SK-N-SH (cell line): ENCODE data around the gene STARD5. TPM values are rescaled to one million over a fixed set of nuclear protein-coding genes. Genes with fewer than 3 reads are reported as not detected.

ENCODE experiments used
- CTCF ChIA-PET: fragments of 300-600, 350-600 bp; formaldehyde crosslinking; extraction: SDS; loops from one replicate; lab custom pipeline; 2021; lab: Yijun Ruan, JAX
- POLR2A ChIA-PET: fragments of 350-600 bp; sonication (Branson Sonifier 250); formaldehyde crosslinking; extraction: SDS; loops from one replicate; lab custom pipeline; 2020; ENCODE audit warnings: antibody characterized with exemption, inconsistent platforms; lab: Yijun Ruan, JAX
- DNase-seq: peaks from one replicate; pipeline ENCODE4 v3.0.0; 2012
- H2AFZ ChIP-seq: fragments of 200-600 bp; sonication (generic); 2 replicates; pipeline ENCODE4 v1.8.1; 2016; ENCODE audit warnings: antibody characterized with exemption, mild to moderate bottlenecking, low read depth
- H3F3A ChIP-seq: fragments of 200-600 bp; sonication (generic); replicated peaks from 2 replicates; pipeline ENCODE3; 2016; ENCODE audit warnings: antibody characterized with exemption, mild to moderate bottlenecking; ENCODE audit not compliant: insufficient read depth
- H3K27ac ChIP-seq, 2 experiments: fragments of 200-500 bp in 1 of 2; fragments of 200-600 bp in 1 of 2; sonication (Bioruptor generic) in 1 of 2; sonication (generic), shearing (Covaris generic) in 1 of 2; 2 replicates each; pipeline versions ENCODE4 v1.5.1 to v1.6.1; 2014 to 2016; ENCODE audit warnings: low read depth in 2 of 2, inconsistent platforms in 1 of 2, low read length in 1 of 2, mild to moderate bottlenecking in 1 of 2, mixed read lengths in 1 of 2
- H3K27me3 ChIP-seq: fragments of 200-600 bp; sonication (generic), shearing (Covaris generic); 2 replicates; pipeline ENCODE4 v1.6.1; 2016; ENCODE audit warnings: mixed run types; ENCODE audit not compliant: insufficient read depth
- H3K36me3 ChIP-seq, 2 experiments: fragments of 200-500 bp in 1 of 2; fragments of 200-600 bp in 1 of 2; sonication (Bioruptor generic) in 1 of 2; sonication (generic) in 1 of 2; replicated peaks in 1 of 2; 2 replicates each; pipeline versions ENCODE3 to v1.5.1; 2014 to 2016; ENCODE audit warnings: low read length in 1 of 2, mild to moderate bottlenecking in 1 of 2; ENCODE audit not compliant: insufficient read depth in 2 of 2, control insufficient read depth in 1 of 2
- H3K4me1 ChIP-seq, 2 experiments: fragments of 200-500 bp in 1 of 2; fragments of 200-600 bp in 1 of 2; sonication (Bioruptor generic) in 1 of 2; sonication (generic), shearing (Covaris generic) in 1 of 2; 2 replicates each; pipeline versions ENCODE4 v1.5.1 to v1.6.1; 2014 to 2016; ENCODE audit warnings: low read depth in 1 of 2, low read length in 1 of 2, mixed run types in 1 of 2; ENCODE audit not compliant: insufficient read depth in 2 of 2, control insufficient read depth in 1 of 2
- H3K4me2 ChIP-seq: fragments of 200-600 bp; sonication (generic), shearing (Covaris generic); 2 replicates; pipeline ENCODE4 v1.6.1; 2017; ENCODE audit warnings: mixed run types
- H3K4me3 ChIP-seq, 2 experiments: fragments of 200-500 bp in 1 of 2; fragments of 200-600 bp in 1 of 2; sonication (Bioruptor generic) in 1 of 2; sonication (generic), shearing (Covaris generic) in 1 of 2; 2 replicates each; pipeline versions ENCODE4 v1.5.1 to v1.8.1; 2014 to 2016; ENCODE audit warnings: low read depth in 2 of 2, inconsistent platforms in 1 of 2, low read length in 1 of 2, mild to moderate bottlenecking in 1 of 2, mixed read lengths in 1 of 2, moderate library complexity in 1 of 2
- H3K79me2 ChIP-seq: fragments of 200-600 bp; sonication (generic); 2 replicates; pipeline ENCODE4 v1.8.1; 2017; ENCODE audit warnings: mild to moderate bottlenecking; ENCODE audit not compliant: insufficient read depth
- H3K9ac ChIP-seq: fragments of 200-600 bp; sonication (generic); 2 replicates; pipeline ENCODE4 v1.6.1; 2017; ENCODE audit warnings: mixed run types
- H3K9me2 ChIP-seq: fragments of 200-600 bp; sonication (generic); 2 replicates; pipeline ENCODE4 v1.6.1; 2017; ENCODE audit warnings: mixed run types
- H3K9me3 ChIP-seq: fragments of 200-600 bp; sonication (generic); 2 replicates; pipeline ENCODE4 v1.6.1; 2017; ENCODE audit warnings: mixed run types, mild to moderate bottlenecking, moderate library complexity
- H4K20me1 ChIP-seq: fragments of 200-600 bp; sonication (generic); 2 replicates; pipeline ENCODE4 v1.6.1; 2017; ENCODE audit warnings: mild to moderate bottlenecking, mixed run types; ENCODE audit not compliant: insufficient read depth
- CHD2 ChIP-seq: fragments of 150-350 bp; IDR thresholded peaks from 2 replicates; pipeline ENCODE4 v1.6.1; 2018; ENCODE audit warnings: low read length; ENCODE audit not compliant: partially characterized antibody
- NFIC ChIP-seq: IDR thresholded peaks from 2 replicates; pipeline ENCODE4 v1.4.0; 2012; ENCODE audit warnings: borderline replicate concordance
- RAD21 ChIP-seq: IDR thresholded peaks from 2 replicates; pipeline ENCODE4 v1.6.1; 2012; ENCODE audit warnings: mild to moderate bottlenecking, low read length
- REST ChIP-seq: IDR thresholded peaks from 2 replicates; pipeline ENCODE4 v1.6.1; 2012; ENCODE audit warnings: mild to moderate bottlenecking, low read depth, low read length, moderate library complexity
- RFX5 ChIP-seq: IDR thresholded peaks from 2 replicates; pipeline ENCODE4 v1.6.1; 2012; ENCODE audit warnings: mild to moderate bottlenecking, improper control_type of control experiment, low read length
- TAF1 ChIP-seq: IDR thresholded peaks from 2 replicates; pipeline ENCODE4 v1.6.1; 2012; ENCODE audit warnings: low read depth, mild to moderate bottlenecking, low read length, moderate library complexity, borderline replicate concordance
- WGBS: methylation state at CpG from one replicate; pipeline ENCODE4 v1.1.6; 2017; ENCODE audit warnings: low lambda C conversion rate; 5-methylcytosine and 5-hydroxymethylcytosine counted together
- polyA plus RNA-seq, 3 experiments: library from polyadenylated mRNA; depleted of rRNA; stranded (reverse); fragments of >200 nt; gene quantifications; 2 replicates each; pipeline ENCODE4 v1.2.3, GENCODE V29; 2012
- TF ChIP-seq, protein P1 (sequence below): fragments of 200-600 bp; sonication (generic); IDR thresholded peaks from 2 replicates; pipeline ENCODE4 v1.6.1; 2017; ENCODE audit warnings: antibody characterized with exemption, mild to moderate bottlenecking, moderate library complexity
- TF ChIP-seq, protein P2 (sequence below): IDR thresholded peaks from 2 replicates; pipeline ENCODE4 v1.4.0; 2012; ENCODE audit warnings: low read depth, borderline replicate concordance
- TF ChIP-seq, protein P3 (sequence below): fragments of 150-350 bp; IDR thresholded peaks from 2 replicates; pipeline ENCODE4 v1.6.1; 2016; ENCODE audit warnings: mild to moderate bottlenecking, low read depth, low read length

The STARD5 gene
- polyA plus RNA-seq, 1 of the 3 experiments (the other 2 are of a cell fraction) = 1.6 TPM

DNA sequence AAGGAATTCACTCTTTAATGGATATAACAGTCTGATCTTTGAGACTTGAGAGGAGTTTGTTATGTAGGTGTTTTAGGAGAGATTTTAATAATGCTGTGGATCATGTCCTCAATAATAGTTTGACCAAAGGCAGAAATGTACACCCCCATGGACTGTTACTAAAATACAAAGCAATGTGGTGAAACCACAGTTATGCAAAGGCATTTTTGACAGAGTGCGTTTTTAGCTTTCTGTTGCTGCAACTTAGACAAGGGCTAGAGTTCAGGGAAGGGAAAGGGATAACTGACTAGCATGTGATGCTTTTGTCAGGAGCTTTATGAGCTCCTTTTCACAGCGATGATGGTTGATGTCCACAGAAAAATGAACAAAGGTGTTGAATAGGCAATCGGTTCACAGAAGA, 3.6 kb upstream of the STARD5 start (continued):
- no peak for TF ChIP-seq REST

- peak overlapping the region; percentile 24; the same call in 1 of the 2 replicates for H3K4me2 ChIP-seq
- no peak overlapping the region for H3K9ac ChIP-seq
- no peaks in the 10 kb centered on the region for H3K27me3 ChIP-seq
- peak overlapping the region in 1 of 2 experiments; percentile 53; a peak in 2 of 4 replicates for H3K27ac ChIP-seq
- H2AFZ ChIP-seq = no peak overlapping the region
- no peaks in the 10 kb centered on the region for H3K9me3 ChIP-seq
- TF ChIP-seq RFX5 (no peak), NFIC (no peak), CHD2 (no peak)
- TF ChIP-seq, protein P1, sequence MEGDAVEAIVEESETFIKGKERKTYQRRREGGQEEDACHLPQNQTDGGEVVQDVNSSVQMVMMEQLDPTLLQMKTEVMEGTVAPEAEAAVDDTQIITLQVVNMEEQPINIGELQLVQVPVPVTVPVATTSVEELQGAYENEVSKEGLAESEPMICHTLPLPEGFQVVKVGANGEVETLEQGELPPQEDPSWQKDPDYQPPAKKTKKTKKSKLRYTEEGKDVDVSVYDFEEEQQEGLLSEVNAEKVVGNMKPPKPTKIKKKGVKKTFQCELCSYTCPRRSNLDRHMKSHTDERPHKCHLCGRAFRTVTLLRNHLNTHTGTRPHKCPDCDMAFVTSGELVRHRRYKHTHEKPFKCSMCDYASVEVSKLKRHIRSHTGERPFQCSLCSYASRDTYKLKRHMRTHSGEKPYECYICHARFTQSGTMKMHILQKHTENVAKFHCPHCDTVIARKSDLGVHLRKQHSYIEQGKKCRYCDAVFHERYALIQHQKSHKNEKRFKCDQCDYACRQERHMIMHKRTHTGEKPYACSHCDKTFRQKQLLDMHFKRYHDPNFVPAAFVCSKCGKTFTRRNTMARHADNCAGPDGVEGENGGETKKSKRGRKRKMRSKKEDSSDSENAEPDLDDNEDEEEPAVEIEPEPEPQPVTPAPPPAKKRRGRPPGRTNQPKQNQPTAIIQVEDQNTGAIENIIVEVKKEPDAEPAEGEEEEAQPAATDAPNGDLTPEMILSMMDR = no peak
- peaks cover 4 to 5% of the 10 kb centered on the region in 2 experiments; a peak in 2 of 4 replicates for H3K4me1 ChIP-seq
- H3K79me2 ChIP-seq = no peaks in the 10 kb centered on the region
- no peaks in the 10 kb centered on the region for H3K36me3 ChIP-seq
- POLR2A ChIA-PET = no interaction called here
- H3F3A ChIP-seq = peaks cover 14% of the 10 kb centered on the region
- no peak overlapping the region for H3K4me3 ChIP-seq
- 85% methylated on average over 7 of the region's 7 CpGs for WGBS
- DNase-seq = no peak
- no peaks in the 10 kb centered on the region for H4K20me1 ChIP-seq
- H3K9me2 ChIP-seq = no peaks in the 10 kb centered on the region
- CTCF ChIA-PET = interaction anchor here (1.3 to 2.2 kb wide), 2 partner anchors 51 to 60 kb away, joined by 3 to 8 read pairs; no protein-coding TSS in a partner anchor
Observed at GRCh38 chr15:81326466-81327212, 2.7 kb upstream of the STARD5 start.

- Histone ChIP-seq H4K20me1 (no peaks in the 10 kb centered on the region), H3K9me2 (no peaks in the 10 kb centered on the region), H3K36me3 (no peaks in the 10 kb centered on the region), H3K27me3 (no peaks in the 10 kb centered on the region), H3K27ac (peak overlapping the region in 1 of 2 experiments; percentile 34; a peak in 1 of 4 replicates), H3K9me3 (no peaks in the 10 kb centered on the region), H2AFZ (peak overlapping the region; percentile 100), H3K9ac (peak overlapping the region; percentile 72), H3F3A (peaks cover 14% of the 10 kb centered on the region), H3K4me1 (peaks cover 4 to 5% of the 10 kb centered on the region in 2 experiments; a peak in 2 of 4 replicates), H3K4me2 (peak overlapping the region; percentile 86), H3K4me3 (peak overlapping the region; percentile 80 to 82), H3K79me2 (no peaks in the 10 kb centered on the region)
- TF ChIP-seq, protein P2, sequence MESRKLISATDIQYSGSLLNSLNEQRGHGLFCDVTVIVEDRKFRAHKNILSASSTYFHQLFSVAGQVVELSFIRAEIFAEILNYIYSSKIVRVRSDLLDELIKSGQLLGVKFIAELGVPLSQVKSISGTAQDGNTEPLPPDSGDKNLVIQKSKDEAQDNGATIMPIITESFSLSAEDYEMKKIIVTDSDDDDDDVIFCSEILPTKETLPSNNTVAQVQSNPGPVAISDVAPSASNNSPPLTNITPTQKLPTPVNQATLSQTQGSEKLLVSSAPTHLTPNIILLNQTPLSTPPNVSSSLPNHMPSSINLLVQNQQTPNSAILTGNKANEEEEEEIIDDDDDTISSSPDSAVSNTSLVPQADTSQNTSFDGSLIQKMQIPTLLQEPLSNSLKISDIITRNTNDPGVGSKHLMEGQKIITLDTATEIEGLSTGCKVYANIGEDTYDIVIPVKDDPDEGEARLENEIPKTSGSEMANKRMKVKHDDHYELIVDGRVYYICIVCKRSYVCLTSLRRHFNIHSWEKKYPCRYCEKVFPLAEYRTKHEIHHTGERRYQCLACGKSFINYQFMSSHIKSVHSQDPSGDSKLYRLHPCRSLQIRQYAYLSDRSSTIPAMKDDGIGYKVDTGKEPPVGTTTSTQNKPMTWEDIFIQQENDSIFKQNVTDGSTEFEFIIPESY = no peak
- TF ChIP-seq TAF1 = no peak
- no peak for TF ChIP-seq NFIC
- no peak for TF ChIP-seq RAD21
- TF ChIP-seq, protein P3, sequence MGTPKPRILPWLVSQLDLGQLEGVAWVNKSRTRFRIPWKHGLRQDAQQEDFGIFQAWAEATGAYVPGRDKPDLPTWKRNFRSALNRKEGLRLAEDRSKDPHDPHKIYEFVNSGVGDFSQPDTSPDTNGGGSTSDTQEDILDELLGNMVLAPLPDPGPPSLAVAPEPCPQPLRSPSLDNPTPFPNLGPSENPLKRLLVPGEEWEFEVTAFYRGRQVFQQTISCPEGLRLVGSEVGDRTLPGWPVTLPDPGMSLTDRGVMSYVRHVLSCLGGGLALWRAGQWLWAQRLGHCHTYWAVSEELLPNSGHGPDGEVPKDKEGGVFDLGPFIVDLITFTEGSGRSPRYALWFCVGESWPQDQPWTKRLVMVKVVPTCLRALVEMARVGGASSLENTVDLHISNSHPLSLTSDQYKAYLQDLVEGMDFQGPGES = no peak
- POLR2A ChIA-PET = interaction anchor here (0.8 to 1.0 kb wide), 2 partner anchors 12 to 43 kb away, joined by 3 read pairs; no protein-coding TSS in a partner anchor
- CTCF ChIA-PET = interaction anchor here (1.3 kb wide), 1 partner anchor 33 kb away, joined by 4 read pairs; no protein-coding TSS in a partner anchor
- DNase-seq = no peak
- WGBS = 17% methylated on average over 3 of the region's 4 CpGs
Observed at GRCh38 chr15:81323559-81323943, 390 bp downstream of the STARD5 start.
